ENCODE data around the gene CYP2A13. TPM values are rescaled to one million over a fixed set of nuclear protein-coding genes. Genes with fewer than 3 reads are reported as not detected.
"Not testable (repeated sequence)": the region's sequence is repeated elsewhere in the genome, so short reads cannot be mapped to it uniquely, and the experiment has no call there.

Gene CYP2A13
- total RNA-seq, 4 donors from 2014 or later: not detected

DNA sequence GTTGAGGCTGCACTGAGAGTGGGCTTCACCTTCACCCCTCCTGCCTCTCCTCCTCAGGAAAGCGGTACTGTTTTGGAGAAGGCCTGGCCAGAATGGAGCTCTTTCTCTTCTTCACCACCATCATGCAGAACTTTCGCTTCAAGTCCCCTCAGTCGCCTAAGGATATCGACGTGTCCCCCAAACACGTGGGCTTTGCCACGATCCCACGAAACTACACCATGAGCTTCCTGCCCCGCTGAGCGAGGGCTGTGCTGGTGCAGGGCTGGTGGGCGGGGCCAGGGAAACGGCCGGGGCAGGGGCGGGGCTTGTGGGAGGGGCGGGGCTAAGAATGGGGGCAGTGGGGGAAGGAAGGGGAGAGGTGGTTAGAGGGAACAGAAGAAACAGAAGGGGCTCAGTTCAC is 7.5 kb downstream of the CYP2A13 start:
- intact Hi-C loops (cut with DNase I): no loop called here
- Histone ChIP-seq H3K4me1 (no peaks in the 10 kb centered on the region), H3K9me3 (no peaks in the 10 kb centered on the region), H3K36me3 (no peaks in the 10 kb centered on the region), H3K27me3 (no peaks in the 10 kb centered on the region), H3K27ac (no peak overlapping the region), H3K4me3 (replicated peaks in 1 of 3) (no peak overlapping the region)
- WGBS, 2 donors: 55 to 69% methylated on average over 15 of the region's 15 CpGs
- no peak for TF ChIP-seq POLR2A (IDR thresholded peaks at IDR 0.05)
- TF ChIP-seq, protein P1, sequence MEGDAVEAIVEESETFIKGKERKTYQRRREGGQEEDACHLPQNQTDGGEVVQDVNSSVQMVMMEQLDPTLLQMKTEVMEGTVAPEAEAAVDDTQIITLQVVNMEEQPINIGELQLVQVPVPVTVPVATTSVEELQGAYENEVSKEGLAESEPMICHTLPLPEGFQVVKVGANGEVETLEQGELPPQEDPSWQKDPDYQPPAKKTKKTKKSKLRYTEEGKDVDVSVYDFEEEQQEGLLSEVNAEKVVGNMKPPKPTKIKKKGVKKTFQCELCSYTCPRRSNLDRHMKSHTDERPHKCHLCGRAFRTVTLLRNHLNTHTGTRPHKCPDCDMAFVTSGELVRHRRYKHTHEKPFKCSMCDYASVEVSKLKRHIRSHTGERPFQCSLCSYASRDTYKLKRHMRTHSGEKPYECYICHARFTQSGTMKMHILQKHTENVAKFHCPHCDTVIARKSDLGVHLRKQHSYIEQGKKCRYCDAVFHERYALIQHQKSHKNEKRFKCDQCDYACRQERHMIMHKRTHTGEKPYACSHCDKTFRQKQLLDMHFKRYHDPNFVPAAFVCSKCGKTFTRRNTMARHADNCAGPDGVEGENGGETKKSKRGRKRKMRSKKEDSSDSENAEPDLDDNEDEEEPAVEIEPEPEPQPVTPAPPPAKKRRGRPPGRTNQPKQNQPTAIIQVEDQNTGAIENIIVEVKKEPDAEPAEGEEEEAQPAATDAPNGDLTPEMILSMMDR (IDR thresholded peaks at IDR 0.05): no peak
- no peak for DNase-seq

DNA sequence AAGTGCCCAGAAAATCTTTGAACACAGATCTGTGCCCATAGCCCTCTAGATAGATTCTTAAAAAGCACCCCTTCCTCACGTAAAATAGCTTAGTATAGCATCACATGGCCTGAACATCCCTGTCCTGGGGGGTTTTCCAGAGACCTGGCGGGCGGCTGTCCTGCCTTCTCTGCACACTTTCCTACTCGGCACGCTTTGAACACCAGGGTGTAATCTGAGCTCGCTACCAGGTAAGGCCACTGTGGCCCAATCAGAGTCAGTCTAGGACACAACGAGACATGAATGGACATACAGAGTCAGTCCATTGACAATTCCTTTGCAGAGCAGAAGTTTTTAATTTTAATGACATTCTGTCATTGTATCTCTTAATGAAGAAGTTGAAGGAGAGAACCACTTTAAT is 8.1 kb downstream of the CYP2A13 start:
- 70 to 74% methylated on average over 7 of the region's 7 CpGs for WGBS, 2 donors
- Histone ChIP-seq H3K4me1 (no peaks in the 10 kb centered on the region), H3K27me3 (no peaks in the 10 kb centered on the region), H3K27ac (no peak overlapping the region), H3K9me3 (no peaks in the 10 kb centered on the region), H3K36me3 (no peaks in the 10 kb centered on the region), H3K4me3 (replicated peaks in 1 of 3) (no peak overlapping the region)
- TF ChIP-seq, protein P1 (IDR thresholded peaks at IDR 0.05): no peak
- no peak for TF ChIP-seq POLR2A (IDR thresholded peaks at IDR 0.05)
- intact Hi-C loops (cut with DNase I): no loop called here
- DNase-seq: no peak

DNA sequence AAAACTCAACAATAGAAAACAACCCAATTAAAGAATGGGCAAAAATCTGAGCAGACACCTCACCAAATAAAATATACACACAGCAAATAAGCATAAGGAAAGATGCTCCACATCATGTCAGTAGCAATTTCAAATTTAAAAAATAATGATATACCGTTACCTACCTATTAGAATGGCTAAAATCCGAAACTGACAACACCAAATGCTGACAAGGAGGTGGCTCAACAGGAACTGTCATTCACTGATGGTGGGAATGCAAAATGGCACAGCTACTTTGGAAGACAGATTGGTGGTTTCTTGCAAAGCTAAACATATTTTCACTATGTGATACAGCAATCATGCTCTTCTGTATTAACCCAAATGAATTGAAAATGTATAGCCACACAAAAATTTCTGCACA is 9.1 kb downstream of the CYP2A13 start:
- Histone ChIP-seq H3K36me3 (no peaks in the 10 kb centered on the region), H3K27me3 (no peaks in the 10 kb centered on the region), H3K9me3 (no peaks in the 10 kb centered on the region), H3K27ac (no peak overlapping the region), H3K4me3 (replicated peaks in 1 of 3) (no peak overlapping the region), H3K4me1 (no peaks in the 10 kb centered on the region)
- WGBS, 2 donors: 82 to 83% methylated on average over 2 of the region's 2 CpGs
- intact Hi-C loops (cut with DNase I): no loop called here
- no peak for DNase-seq
- TF ChIP-seq, protein P1 (IDR thresholded peaks at IDR 0.05): no peak
- TF ChIP-seq POLR2A (IDR thresholded peaks at IDR 0.05): no peak

DNA sequence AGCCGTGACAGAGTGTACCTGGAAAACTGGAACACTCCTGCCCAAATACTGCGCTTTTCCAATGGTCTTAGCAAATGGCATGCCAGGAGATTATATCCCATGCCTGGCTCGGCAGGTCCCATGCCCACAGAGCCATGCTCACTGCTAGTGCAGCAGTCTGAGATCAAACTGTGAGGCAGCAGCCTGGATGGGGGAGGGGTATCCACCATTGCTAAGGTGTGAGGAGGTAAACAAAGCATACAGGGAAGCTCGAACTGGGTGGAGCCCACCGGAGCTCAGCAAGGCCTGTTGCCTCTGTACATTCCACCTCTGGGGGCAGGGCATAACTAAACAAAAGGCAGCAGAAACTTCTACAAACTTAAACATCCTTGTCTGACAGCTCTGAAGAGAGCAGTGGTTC is 10.5 kb downstream of the CYP2A13 start:
- Histone ChIP-seq H3K4me3 (replicated peaks in 1 of 3) (no peak overlapping the region), H3K27me3 (no peaks in the 10 kb centered on the region), H3K27ac (no peak overlapping the region), H3K4me1 (no peaks in the 10 kb centered on the region), H3K36me3 (no peaks in the 10 kb centered on the region), H3K9me3 (no peaks in the 10 kb centered on the region)
- DNase-seq: no peak
- 61 to 79% methylated on average over 5 of the region's 5 CpGs for WGBS, 2 donors
- no peak for TF ChIP-seq POLR2A (IDR thresholded peaks at IDR 0.05)
- TF ChIP-seq, protein P1 (IDR thresholded peaks at IDR 0.05): no peak
- intact Hi-C loops (cut with DNase I): no loop called here

DNA sequence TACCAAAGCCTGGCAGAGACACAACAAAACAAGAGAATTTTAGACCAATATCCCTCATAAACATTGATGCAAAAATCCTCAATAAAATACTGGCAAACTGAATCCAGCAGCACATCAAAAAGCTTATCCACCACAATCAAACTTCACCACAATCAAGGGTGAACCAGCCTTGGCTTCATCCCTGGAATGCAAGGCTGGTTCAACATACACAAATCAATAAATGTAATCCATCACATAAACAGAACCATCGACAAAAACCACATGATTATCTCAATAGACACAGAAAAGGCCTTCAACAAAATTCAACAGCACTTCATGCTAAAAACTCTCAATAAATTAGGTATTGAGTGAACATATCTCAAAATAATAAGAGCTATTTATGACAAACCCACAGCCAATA is 14.0 kb downstream of the CYP2A13 start:
- 86 to 100% methylated on average over 1 of the region's 1 CpG for WGBS, 2 donors
- H3K9me3 ChIP-seq; intact Hi-C loops (cut with DNase I); H3K4me3 ChIP-seq (replicated peaks in 1 of 3); H3K27me3 ChIP-seq; DNase-seq; H3K27ac ChIP-seq; H3K4me1 ChIP-seq; H3K36me3 ChIP-seq: not testable (repeated sequence)

DNA sequence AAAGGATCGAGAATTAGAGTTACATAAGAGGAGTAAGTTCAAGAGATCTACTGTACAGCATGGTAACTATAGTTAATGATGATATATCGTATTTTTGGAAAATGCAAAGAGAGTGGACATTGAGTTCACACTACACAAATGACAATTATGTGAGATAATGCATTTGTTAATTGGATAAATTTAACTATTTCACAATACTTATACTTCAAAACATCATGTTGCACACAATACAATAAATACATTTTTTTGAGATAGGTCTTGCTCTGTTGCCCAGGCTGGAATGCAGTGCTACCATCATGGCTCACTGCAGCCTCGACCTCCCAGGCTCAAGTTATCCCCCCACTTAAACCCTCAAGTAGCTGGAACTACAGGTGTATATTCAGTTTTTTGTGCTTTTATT is 17.9 kb downstream of the CYP2A13 start:
- DNase-seq: no peak
- Histone ChIP-seq H3K9me3 (no peaks in the 10 kb centered on the region), H3K4me1 (no peaks in the 10 kb centered on the region), H3K36me3 (no peaks in the 10 kb centered on the region), H3K4me3 (replicated peaks in 1 of 3) (no peak overlapping the region), H3K27ac (no peak overlapping the region), H3K27me3 (no peaks in the 10 kb centered on the region)
- WGBS, 2 donors: 76 to 80% methylated on average over 3 of the region's 3 CpGs
- TF ChIP-seq, protein P1 (IDR thresholded peaks at IDR 0.05): no peak
- TF ChIP-seq POLR2A (IDR thresholded peaks at IDR 0.05): no peak
- intact Hi-C loops (cut with DNase I): no loop called here

Measured in thyroid gland (tissue), 4 donors.